ENCODE data around the gene GPS2.
"Not testable (repeated sequence)": the region's sequence is repeated elsewhere in the genome, so short reads cannot be mapped to it uniquely, and the experiment has no call there.

The GPS2 gene

DNA sequence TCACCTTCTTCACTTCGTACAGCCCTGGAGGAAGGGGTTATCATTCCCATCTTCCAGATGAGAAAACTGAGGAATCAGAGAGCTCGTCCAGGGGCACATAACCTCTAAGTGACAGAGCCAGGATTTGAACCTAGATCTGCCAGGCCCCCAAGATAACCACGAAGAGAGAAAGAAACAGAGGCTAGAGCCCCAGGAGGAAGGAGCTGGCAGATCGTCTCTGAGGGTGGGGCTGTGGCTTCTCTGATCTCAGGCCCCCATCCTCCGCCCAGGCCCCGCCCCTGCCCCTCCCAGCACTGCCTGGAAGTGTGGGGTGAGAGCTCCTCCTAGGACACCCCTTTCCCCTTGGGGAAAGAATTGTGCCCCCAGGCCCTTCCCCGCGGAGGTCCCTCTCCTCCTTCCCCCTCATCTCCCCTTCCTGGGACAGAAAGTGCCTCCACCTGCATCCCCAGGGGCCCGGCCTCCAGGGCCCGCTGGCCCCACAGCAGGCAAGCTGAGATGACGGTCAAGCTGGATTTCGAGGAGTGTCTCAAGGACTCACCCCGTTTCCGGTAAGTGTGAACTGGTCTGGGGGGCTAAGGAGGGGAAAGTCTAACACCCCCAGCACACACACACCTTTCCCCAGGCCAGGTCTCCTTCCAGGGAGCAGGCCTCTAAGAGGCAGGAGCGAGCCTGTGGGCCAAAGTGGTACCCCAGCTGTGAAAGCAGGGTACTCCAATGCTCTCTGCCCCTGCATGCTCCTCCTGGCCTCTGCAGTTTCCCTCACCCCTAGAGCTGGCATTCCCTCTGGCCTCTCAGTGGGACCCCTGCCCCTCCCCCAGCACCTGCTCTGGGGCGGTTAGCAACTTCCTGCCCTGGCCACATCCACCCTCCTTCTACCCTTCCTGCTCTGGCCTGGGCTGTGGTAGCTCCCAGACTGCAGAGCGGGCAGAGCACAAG, 21.3 kb upstream of the GPS2 start, which contains the start of gene ACAP1:
ACAP1 (plus strand) TSS at position 290 of the 936 bp plus-strand sequence; CDS start at position 496, 206 bp downstream.
- DNase-seq, result no peak

DNA sequence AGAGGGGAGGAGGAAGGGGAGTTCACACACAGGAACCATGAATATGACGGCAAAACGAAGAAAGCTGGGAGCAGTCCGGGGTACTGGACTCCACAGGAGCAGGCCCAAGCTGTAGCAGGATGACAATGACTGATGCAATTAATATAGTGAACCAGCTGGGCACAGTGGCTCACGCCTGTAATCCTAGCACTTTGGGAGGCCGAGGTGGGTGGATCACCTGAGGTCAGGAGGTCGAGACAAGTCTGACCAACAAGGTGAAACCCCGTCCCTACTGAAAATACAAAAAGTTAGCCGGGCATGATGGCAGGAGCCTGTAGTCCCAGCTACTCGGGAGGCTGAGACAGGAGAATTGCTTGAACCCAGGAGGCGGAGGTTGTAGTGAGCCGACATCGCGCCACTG, 20.6 kb upstream of the GPS2 start:
- DNase-seq, result not testable (repeated sequence)

DNA sequence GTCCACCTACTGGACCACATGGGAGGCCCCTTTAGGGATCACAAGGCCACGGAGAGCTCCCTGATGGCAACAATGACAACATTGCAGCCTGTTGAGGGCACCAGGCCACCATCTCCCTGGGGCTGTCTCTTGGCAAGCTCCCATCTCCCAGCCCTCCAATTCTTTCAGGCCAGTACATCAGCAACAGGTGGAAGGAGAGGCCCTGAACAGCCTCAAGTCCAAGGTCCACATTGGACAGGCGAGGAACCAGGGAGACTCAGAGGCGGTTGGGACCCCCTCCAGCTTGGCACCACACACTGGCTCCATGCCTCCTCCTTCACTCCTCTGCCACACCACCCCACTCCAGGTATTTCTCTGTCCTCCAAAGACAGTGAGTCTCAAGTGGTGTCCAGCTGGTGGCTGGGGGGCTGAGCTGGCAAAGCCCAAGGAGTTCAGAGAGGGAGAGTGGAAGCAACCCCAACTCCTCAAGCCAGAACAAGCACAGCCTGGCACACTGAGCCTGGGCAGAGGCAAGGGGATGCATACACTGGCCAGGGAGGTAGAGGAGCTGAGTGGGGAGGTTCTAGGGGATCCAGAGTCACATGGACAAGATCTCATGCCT, 19.9 kb upstream of the GPS2 start:
- DNase-seq, result no peak

DNA sequence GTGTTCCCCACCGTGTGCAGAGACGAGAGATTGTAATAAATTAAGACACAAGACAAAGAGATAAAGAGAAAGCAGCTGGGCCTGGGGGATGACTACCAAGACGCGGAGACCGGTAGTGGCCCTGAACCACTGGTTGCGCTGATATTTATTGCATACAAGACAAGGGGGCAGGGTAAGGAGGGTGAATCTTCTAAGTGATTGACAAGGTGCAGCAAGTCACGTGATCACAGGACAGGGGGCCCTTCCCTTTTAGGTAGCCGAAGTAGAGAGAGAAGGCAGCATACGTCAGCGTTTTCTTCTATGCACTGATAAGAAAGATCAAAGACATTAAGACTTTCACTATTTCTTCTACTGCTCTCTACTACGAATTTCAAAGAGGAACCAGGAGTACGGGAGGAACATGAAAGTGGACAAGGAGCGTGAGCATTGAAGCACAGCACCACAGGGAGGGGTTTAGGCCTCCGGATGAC, 17.5 kb upstream of the GPS2 start:
- not testable (repeated sequence) for DNase-seq

DNA sequence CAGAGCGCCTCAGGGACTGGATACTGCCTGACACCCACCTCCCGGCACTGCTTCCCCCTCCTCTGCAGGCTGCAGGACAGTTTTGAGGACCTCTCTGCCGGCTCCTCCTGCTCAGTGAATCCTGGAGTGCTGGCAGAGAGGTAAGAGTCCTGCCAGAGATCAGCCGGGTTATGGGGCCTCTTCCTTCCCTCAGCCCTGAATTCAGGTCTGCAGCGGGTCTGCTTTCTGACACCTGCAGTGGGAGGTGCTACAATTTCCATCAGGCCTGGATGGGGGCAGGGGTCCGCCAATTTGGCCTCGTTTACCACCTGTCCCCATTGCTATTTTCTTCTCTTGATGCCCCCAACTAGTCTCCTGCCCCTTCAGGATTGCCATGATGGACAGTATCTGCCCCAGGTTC, 17.0 kb upstream of the GPS2 start:
- DNase-seq, result no peak

DNA sequence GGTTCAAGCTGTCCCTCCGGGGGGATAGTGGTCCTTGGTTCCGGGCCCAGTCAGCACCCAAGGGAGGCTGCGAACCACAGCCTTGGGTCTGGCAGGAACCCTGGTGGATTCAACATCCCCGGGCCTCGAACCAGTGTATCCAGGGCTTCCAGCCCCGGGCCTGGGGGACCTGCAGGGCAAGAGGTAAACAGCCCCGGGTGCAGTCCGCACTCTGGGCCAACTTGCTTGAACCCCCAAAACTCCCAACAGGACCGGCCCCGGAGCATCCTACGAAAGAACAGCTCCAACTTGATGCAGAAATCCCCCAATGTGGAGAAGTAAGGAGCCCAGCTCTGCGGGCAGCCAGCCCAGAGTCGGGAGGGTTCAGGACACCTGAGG, 15.5 kb upstream of the GPS2 start:
- no peak for DNase-seq

DNA sequence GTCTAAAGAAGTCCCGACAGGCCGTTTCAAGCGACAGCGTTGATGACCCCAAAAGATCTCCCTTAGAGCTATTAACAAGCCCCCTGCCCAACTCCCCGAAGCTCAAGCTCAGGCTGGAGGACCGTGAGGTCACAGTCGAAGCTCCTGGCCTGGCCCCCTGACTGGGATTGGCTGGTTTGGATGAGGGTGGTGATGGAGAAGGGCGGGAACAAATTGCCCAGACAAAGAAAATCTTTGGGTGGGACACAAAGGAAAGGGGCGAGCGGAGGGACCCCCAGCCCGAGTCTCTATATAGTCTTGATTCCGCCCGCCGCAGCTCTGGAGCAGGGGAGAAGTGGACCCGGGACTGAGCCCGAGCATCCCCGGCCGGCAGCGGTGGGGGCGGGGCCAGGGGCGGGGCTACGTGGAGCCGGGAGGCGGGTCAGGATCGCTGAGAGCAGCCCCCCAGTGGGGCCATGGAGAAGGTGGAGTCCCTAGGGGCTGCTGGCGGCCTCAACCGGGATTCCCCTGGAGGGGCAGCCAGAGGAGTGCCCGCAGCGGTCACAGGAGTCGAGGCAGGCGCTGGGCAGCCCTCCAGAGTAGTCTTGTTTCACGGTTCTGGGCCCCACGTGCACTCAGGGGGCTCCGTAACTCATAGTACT, 15.0 kb upstream of the GPS2 start:
- DNase-seq, result no peak

DNA sequence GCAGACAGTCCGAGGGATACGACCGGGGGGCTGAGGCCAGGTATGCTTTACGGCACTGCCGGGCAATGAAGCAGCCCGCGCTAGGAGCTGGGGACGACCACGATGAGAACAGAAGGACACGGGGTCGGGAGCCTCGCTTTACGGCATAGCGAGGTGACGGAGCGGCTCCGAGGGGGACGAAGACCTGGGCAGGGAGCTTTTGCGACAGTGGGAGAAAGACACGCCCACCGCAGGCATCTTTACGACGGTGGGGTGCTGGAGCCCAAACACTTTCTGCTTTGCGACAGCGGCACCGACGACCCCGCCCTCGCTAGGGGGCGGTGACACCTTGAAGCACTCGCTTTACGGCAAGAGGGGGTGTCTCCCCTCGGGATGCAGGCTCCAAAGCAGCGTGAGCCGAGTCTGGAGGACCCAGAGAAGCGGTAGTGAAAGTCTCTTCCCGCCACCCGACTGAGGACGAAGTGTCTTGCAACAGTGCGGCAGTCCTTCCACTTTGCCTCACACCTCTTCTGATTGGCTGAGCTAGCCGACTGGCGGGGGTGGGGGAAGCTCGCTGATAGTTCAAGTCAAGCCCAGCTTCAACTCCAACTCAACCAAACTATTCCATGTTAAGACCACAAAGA, 14.3 kb upstream of the GPS2 start:
- peak; percentile 75 for DNase-seq

DNA sequence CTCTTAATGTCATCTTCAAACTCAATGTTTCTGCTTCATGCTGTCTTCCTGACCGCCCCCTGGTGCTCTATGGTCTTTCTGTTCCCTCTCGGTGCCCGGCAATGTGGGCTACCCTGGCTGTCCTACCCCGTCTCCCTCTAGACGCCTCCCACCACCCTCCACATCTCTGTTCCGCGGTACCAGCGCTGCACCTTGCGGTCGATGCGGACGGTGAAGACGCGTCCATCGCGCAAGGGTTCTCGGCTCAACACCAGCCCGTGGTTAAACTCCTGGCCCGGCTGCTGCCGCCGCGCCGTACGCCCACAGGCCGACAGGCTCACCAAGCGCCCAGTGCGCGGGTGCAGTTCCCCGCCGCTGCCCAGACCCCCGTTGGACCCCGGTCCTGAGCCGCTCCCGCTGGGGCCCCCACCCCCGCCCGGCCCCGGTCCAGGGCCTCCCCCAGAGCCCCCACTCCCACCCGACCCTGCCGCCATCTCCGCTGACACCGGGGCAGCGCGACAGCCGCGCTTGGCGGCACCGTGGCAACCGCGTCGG, 13.7 kb upstream of the GPS2 start, which contains the start of gene NEURL4:
NEURL4 (minus strand) TSS at position 496 of the 534 bp plus-strand sequence; CDS start at position 473, 23 bp downstream.
- DNase-seq, result no peak

DNA sequence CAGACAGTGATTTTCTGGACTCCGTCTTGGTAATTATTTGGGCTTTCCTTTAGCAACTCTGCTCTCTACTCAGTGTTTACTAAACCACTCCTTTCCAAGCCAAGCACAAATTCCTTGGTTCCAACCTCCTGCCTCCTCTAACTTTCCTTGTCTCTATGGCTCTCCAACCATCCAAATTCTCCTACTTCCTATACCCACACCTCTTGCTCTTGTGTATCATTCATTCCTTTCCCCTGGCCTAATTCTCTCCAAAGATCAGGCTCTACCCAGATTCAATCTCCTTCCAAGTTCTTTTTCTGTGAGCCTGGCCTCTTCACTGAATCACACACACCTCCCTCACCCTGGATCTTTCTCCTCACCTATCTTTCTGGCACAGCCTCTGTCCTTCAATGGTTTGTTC, 12.8 kb upstream of the GPS2 start:
- no peak for DNase-seq

DNA sequence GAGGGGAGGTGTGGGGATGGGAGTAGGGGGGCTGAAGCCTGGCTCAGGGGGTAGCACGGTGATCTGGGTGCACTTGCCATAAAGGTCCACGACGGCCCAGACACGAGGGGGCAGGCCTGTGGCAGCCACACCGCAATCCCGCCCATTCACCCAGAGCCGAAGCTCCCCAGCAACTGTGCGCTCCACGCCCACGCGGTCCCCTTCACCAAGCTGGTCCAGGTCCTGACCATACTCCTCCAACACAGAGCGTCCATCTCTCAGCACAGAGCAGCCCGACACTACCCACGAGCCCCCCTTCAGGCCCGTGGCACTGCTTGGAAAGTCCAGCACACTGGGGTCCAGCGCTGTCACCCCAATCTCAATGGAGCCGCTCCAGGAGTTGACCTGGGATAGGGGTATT, 12.3 kb upstream of the GPS2 start:
- no peak for DNase-seq

DNA sequence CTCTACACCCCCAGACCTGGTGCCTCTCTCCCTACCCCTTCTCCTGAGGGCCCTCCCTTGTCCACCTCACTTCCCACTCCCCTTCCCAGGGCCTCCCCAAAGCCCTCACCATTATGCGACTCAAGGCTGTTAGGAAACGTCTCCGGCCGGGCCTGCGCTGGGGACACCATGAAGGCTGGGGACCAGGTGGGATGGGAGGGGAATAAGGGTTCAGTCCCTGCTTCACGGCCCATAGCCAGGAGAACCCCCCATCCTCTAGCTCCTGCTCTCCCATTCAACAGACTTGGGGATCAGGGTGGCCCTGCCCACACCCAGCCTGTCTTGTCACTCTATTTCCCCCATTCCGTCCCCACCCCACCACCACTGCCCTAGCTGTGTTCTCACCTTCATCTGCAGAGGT, 11.9 kb upstream of the GPS2 start:
- DNase-seq, result no peak

DNA sequence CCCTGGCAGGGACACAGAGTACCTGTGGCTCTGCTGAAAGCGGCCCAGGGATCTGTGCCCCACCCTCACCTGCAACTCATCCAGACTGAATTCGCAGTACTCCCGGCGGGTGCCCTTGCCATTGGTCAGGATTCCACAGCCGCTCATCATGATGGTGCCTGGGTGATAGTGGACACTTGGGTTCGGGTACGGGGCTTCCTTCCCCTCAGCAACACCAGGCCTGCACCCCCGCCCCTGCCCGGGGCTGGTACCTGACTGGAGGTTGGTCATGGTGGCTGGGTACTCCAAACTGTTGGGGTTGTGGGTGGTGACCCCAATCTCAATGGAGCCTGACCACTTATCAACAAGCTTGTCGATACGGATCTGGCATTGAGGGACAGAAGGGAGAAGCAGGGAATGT, 11.0 kb upstream of the GPS2 start:
- DNase-seq, result no peak

DNA sequence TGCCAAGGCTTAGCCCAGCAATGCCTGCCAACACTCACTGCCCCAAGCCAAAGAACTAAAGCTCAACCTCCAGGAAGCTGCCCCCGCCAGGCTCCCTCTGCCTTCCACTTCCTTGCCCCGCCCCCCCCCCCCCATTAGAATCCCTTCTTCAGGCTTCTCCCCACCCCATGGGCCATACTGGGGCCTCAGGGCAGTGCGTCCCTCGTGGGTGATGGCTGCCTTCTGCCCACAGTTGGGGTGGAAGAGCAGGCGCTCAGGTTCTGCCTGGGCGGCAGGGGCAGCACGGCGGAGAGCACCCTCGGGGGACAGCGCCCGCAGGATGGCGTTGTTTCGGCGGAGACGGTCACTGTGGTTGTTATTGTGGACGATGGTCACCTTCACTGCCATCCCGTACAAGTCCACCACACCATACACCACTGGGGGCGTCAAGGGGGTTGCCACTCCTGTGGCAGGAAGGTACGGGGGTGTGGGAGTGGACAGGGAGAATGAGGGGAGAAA, 9.9 kb upstream of the GPS2 start:
- no peak for DNase-seq

DNA sequence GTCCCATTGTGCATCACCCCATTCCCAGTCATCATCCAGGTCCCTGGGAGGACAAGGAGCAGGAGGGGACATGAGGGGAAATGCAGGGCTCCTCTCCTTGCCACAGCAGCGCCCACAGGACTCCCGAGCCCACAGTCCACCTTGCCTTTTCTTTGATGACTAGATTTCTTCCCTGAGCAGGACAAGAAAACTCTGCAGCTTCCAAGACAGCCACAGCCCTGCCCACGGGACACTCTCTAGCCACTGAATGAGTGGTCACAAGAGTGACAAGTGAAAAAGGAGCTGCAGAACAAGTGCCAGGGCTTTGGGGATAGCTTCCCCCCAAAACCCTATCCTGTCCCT, 9.2 kb upstream of the GPS2 start:
- no peak for DNase-seq

DNA sequence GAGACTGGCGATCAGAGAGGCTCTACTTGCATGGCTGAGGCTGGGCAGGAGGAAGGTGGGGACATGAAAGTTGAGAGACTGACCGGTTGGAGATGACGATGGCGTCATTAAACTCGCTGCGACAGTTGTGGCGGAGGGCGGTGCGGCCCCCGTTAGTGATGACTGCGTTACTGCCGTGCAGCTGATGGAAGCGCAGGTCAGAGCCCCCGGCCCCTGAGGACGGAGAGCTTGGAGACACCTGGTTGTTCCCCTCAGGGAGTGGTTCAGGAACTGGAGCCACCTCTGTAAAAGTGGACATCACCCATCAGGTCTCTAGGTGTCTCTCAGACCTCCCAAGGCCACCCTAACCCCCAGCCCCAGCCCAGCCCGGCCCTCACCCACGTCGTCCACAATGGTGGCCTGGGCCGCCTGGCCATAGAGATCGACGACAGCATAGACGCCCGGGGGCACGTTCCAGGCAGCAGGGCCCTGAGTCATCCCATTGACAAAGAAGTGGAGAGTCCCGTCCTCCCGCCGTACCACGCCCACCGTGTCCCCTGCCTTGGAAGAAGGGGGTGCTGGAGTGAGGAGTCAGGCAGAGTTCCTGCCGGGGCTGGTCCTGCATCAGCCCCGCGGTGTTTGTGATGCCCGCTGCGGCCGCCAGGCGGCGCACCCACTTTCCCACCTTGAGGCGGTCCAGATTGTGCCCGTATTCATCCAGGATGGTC, 8.7 kb upstream of the GPS2 start:
- DNase-seq, result no peak

DNA sequence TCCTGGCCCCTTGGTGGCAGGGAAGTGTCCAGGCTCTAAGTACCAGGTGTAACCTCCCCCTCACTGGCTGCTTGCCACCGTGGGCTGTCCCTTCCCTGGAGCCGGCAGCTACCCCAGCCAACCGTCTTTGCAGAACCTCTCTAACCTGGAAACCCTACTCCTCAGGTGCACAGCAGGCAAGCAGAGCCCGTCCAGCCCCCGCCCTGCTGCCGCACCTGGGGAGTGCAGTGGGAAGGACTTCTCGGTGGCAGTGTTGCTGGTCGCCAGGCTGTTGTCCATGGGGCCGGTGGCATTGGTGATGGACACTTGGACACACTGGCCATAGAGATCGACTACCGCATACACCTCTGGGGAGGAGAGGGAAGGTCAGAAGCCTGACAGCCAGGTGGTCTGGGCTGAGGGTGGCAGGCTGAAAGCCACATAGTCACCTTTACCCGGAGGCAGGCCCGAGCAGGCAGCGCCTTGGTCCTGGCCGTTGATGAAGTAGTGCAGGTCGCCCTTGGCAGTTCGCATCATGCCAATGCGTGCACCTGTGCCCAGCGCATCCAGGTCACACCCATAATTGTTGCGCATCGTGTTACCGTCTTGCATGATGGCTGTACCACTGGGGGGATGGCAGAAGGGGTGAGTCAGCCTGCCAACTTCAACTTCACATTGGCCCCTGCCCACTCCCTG, 7.5 kb upstream of the GPS2 start:
- DNase-seq, result no peak

DNA sequence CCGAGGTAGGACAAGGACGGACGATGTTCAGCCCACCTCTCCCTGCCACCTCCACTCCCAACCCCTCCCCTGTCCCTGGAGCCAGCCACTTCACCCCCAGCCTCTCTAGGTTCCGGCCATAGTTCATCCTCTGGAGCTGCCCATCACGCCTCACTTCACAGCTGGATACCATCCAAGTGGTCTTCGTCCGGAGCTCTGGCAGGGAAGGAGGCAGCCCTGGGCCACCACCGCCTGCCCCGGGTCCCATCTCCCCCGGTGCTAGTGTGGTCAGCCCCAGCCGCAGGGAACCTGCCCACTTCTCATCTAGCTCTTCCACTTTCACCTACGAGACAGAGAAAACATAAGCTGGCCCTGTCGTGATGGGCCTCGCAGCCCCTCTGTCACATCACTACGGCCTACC, 6.3 kb upstream of the GPS2 start:
- no peak for DNase-seq

DNA sequence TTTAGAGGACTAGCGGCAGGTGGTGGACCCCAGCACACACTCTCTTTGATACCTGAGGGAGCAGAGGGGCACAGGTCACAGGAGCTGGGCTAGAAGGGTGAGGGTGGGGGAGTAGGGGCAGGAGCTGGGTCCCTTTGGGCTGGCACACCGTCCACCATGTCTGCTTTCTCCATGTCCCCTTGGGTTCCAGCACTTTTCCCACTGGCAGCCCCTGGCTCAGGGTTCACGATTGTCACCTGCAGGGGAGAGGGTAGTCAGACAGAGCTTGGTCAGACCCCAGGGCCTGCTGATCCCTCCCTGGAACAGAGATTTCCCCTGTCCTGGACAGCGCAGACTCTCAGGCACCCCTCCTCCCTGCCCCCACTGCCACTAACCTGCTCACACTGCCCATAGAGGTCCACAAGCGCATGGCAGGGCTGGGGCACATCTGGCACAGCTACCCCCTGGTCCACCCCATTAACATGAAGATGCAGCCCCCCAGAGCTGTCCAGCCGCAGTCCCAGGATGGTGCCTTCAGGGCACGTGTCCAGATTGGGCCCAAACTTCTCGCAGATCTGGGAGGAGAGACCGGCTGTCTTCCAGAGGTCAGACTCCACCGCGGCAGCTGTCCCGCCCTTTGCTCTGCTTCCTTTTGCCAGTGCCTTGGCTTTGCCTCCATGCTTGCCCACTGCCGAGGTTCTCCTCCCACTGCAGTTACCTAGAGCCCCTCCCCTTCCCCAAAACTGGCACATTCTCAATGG, 3.1 kb upstream of the GPS2 start:
- no peak for DNase-seq

DNA sequence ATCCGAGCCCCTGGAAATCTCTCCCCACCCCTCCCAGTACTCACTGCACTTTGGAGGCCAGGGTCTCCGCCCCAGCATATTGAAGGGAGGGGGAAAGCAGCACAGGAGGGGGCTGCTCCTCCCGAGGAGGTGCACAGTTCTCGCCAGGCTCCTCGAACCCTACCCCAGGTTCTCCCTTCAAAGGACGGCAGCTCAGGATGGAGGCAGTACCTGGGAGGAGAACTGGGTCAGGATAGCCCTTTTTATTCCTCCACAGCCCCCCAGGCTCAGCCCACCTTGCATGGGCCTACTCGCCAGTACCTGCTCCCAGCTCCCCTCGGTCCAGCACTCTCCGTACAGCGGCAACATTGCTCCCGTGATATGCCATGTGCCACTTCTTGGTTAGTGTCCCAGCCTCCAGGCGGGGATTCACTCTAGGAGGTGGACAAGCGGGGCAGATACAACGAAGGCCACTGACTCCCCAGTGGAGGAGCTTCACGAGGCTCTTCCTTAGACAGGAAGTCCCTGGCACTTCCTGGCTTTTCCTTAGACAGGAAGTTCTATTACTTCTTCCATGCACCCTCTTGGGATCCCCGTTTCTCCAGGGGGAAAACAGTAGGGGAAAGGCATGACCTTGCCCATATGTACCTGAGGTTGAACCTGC, 2.1 kb upstream of the GPS2 start:
- DNase-seq, result no peak
